HG02870 (cell line): ENCODE results near the gene TEAD4.
"Not testable (repeated sequence)": the region's sequence is repeated elsewhere in the genome, so short reads cannot be mapped to it uniquely, and the experiment has no call there.

Experiments used
- ATAC-seq: cut with Tn5 transposase; IDR thresholded peaks from one replicate; pipeline ENCODE4 v1.9.1; 2021; ENCODE audit warnings: mild to moderate bottlenecking, moderate library complexity; ENCODE audit not compliant: unreplicated experiment

TEAD4 gene

GRCh38 chr12:3045989-3046388 is 86.8 kb downstream of the TEAD4 start:
- ATAC-seq = no peak

- ATAC-seq = no peak
Observed at GRCh38 chr12:3046441-3047200, 87.4 kb downstream of the TEAD4 start.

- no peak for ATAC-seq
Observed at GRCh38 chr12:3047961-3048360, 88.8 kb downstream of the TEAD4 start.

DNA sequence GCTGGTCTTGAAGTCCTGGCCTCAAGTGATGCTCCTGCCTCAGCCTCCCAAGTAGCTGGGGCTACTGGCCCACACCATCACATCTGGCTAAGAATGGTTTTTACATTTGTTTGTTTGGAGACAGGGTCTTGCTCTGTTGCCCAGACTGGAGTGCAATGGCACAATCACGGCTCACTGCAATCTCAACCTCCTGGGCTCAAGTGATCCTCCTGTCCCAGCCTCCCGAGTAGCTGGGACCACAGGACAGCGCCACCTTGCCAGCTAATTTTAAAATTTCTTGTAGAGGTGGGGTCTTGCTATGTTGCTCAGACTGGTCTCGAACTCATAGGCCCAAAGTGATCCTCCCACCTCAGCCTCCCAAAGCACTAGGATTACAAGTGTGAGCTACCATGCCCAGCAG is 89.3 kb downstream of the TEAD4 start:
- ATAC-seq = no peak

GRCh38 chr12:3049176-3049575 is 90.0 kb downstream of the TEAD4 start:
- ATAC-seq = no peak

- no peak for ATAC-seq
Observed at GRCh38 chr12:3049611-3050249, 90.5 kb downstream of the TEAD4 start.

GRCh38 chr12:3054374-3054773 is 95.2 kb downstream of the TEAD4 start:
- ATAC-seq = no peak

- ATAC-seq = no peak
Observed at GRCh38 chr12:3055026-3055703, 96.0 kb downstream of the TEAD4 start.

- ATAC-seq = no peak
Observed at GRCh38 chr12:3055704-3056467, 96.7 kb downstream of the TEAD4 start.

- no peak for ATAC-seq
Observed at GRCh38 chr12:3061059-3061458, 101.9 kb downstream of the TEAD4 start.

GRCh38 chr12:3061501-3062215 is 102.5 kb downstream of the TEAD4 start:
- ATAC-seq = no peak

DNA sequence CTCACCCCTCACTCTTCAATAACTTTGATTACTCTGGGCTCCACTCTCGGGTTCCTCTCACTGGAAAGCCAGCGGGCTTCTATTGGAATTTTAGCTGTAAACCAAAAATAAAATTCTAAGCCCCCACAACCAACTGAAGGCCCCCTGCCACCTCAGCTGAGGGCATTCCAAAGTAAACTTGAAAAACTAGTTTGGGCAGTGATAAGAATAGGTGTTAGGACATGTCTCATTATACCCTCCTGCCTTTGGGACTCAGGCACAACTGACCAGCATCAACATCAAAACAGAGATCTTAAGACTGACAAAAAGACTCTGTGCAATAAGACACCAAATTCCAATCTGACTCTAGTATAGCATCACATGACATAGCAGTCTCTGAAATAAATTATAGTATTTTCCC is 106.1 kb downstream of the TEAD4 start:
- no peak for ATAC-seq

DNA sequence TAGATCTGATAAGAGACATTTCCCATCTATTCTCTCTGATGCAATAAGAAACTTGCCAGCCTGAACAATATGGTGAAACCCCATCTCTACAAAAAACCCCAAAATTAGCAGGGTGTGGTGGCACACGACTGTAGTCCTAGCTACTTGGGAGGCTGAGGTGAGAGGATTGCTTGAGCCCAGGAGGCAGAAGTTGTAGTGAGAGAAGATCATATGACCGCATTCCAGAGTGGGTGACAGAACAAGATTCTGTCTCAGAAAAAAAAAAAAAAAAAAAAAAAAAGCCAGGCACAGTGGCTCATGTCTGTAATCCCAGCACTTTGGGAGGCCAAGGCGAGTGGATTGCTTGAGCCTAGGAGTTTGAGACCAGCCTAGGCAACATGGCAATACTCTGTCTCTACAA is 106.6 kb downstream of the TEAD4 start:
- ATAC-seq = not testable (repeated sequence)

DNA sequence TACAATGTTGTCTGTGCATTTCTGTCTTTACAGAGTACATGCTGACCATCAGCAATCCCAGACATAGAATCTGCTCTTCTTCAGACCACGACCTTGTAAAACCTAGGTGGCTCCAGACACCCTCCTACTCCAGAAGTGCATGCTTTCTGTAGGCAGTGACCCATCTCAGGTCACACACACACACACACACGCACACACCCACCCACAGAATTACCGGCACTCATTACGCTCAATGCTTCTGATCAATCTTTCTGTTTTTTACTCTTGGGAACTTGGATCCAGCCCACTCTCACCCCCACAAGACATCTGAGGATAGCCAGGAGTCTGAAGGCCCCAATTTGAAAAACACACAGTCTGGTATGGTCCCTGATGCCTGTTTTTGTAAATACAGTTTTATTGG is 110.5 kb downstream of the TEAD4 start:
- no peak for ATAC-seq

- ATAC-seq = no peak
Observed at GRCh38 chr12:3071107-3071506, 111.9 kb downstream of the TEAD4 start.

DNA sequence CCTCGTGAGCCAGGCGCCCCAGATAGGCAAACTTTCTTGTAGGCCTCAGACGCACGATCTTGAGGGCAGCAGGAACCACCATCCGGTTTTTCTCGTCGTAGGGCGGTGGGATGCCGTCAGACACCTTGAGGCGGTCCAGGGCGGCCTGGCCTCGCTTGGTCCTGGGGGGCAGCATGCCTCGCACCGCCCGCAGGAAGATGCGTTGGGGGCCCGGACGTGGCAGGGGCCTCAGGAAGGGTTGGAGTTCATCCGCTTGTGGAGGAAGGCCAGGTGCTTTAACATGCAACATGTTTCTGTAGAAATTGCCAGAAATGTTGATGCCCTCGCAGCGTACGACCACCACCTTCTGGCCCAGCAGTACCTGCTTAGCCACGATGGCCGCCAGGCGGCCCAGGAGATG is 112.5 kb downstream of the TEAD4 start:
- ATAC-seq = no peak

DNA sequence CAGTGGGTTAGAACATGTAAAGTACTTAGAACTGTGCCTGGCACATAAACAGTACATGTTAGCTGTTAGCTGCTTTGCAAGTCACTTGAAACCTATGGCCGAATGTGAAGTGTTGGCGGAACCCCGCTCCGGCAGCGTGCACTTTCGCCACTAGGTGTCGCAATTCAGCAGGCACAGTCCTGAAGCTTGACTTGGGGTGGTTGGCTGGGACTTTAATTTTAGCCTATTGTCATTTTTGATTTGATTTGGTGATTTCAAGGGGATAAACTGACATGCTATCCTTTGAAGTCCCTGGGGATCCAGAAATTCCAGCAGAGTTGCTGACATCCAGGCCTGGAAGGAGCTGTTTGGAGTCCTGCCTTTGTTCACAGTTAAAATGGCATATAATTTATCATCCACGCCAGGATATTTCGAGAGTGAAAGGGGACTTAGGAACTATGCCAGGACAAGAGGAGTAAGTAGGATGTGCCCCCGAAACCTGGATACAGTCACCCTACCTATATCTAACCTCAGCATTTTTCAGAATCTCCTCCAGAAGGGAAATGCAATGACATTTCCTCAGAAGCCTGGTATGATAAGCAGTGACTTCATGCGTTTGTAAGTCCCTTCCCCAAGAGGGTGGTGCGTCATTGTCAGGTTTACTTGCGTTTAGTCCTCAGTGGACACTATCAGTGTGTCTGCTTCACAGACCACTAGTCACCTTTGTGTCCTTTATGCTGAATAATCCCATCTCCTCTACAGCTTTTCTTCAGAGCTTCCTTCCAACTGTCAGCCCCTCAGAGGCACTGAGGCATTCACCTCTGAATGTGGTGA is 114.4 kb downstream of the TEAD4 start:
- peak; percentile 50 for ATAC-seq

- ATAC-seq = no peak
Observed at GRCh38 chr12:3075315-3075714, 116.1 kb downstream of the TEAD4 start.

DNA sequence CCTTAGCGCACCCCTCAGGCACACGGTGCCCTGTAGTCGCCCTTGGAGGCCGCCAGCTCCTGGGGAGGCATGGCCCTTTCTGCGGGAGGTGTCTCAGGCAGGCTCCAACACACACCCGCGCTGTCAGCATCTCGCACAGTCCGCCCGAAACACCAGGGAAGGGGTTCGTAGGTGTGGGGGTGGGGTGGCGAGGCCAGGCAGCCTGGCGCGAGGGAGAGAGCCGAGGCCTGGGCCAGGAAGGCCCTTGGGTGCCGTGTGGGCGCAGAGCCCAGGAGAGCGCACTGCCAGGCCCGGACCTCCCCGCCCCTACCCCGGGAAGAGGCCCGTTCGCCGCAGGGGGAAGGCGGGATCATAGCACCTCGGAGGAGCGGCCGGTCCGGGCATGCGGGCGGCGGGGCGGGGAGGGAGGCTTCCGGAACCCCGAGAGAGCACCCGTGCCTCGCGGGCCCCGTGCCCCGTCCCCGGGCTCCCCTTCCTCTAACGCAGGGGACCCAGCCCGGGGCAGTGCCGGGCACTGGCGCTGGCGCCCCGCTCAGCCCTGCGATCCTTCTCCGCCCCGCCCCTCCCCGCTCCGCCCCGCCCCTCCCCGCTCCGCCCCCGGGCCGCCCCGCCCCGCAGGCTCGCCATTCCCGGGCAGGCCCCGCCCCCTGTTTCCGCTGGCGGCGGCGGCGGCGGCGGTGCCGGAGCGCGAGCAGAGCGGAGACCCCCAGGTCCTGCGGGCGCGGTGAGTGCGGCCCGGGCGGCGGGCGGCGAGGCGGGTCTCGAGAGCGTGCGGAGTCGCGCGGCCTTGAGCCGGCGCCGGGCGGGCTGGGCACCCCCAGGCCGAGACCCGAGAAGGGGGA is 117.8 kb downstream of the TEAD4 start, which contains the start of gene TSPAN9:
TSPAN9 (plus strand) TSS at position 650 of the 842 bp plus-strand sequence. CDS start 123,815 bp downstream, outside the sequence.
- ATAC-seq = peak; percentile 62
